PFSK-1 (cell line): ENCODE results near the gene MAGI1.

ENCODE experiments used
- FOXP2 ChIP-seq: optimal IDR thresholded peaks from 2 replicates; pipeline ENCODE3; 2011; ENCODE audit warnings: borderline replicate concordance, control low read depth, inconsistent platforms; ENCODE audit not compliant: insufficient read depth; ENCODE audit errors: extremely low read length, extremely low read depth
- POLR2AphosphoS5 ChIP-seq: IDR thresholded peaks from 2 replicates; pipeline ENCODE4 v1.6.1; 2012; ENCODE audit warnings: low read depth, mild to moderate bottlenecking, control low read depth, low read length, moderate library complexity
- REST ChIP-seq, 2 experiments: IDR thresholded peaks; 2 replicates each; pipeline versions ENCODE4 v1.6.1 to v1.8.0; 2011 to 2012; ENCODE audit warnings: low read depth in 2 of 2, low read length in 2 of 2, control low read depth in 1 of 2, inconsistent platforms in 1 of 2, mild to moderate bottlenecking in 1 of 2, moderate library complexity in 1 of 2; ENCODE audit not compliant: insufficient read depth in 1 of 2
- SIN3A ChIP-seq: IDR thresholded peaks from 2 replicates; pipeline ENCODE4 v1.6.1; 2012; ENCODE audit warnings: mild to moderate bottlenecking, low read length, moderate library complexity, borderline replicate concordance; ENCODE audit not compliant: insufficient read depth
- TAF1 ChIP-seq: IDR thresholded peaks from 2 replicates; pipeline ENCODE4 v1.6.1; 2012; ENCODE audit warnings: low read length, control low read depth, borderline replicate concordance; ENCODE audit not compliant: insufficient read depth

The MAGI1 gene

GRCh38 chr3:65466300-65466988 is 572.3 kb downstream of the MAGI1 start:
- no peak for TF ChIP-seq SIN3A
- TF ChIP-seq TAF1: no peak
- no peak for TF ChIP-seq REST (IDR thresholded peaks at IDR 0.05; ENCODE audit: insufficient read depth in 1 of 2, low read depth in 2 of 2, low read length in 2 of 2)
- TF ChIP-seq FOXP2: no peak
- no peak for TF ChIP-seq POLR2AphosphoS5

- TF ChIP-seq POLR2AphosphoS5 (no peak), SIN3A (no peak), FOXP2 (no peak)
Observed at GRCh38 chr3:65449841-65450428, 588.8 kb downstream of the MAGI1 start.

GRCh38 chr3:65448120-65448519 is 590.6 kb downstream of the MAGI1 start:
- TF ChIP-seq FOXP2 (no peak), TAF1 (no peak), POLR2AphosphoS5 (no peak), REST (IDR thresholded peaks at IDR 0.05; ENCODE audit: insufficient read depth in 1 of 2, low read depth in 2 of 2, low read length in 2 of 2) (no peak), SIN3A (no peak)

- TF ChIP-seq FOXP2 (no peak), TAF1 (no peak), POLR2AphosphoS5 (no peak), SIN3A (no peak)
Observed at GRCh38 chr3:65445573-65446169, 593.0 kb downstream of the MAGI1 start.

GRCh38 chr3:65444447-65444815 is 594.3 kb downstream of the MAGI1 start:
- no peak for TF ChIP-seq POLR2AphosphoS5
- no peak for TF ChIP-seq REST (IDR thresholded peaks at IDR 0.05; ENCODE audit: insufficient read depth in 1 of 2, low read depth in 2 of 2, low read length in 2 of 2)
- TF ChIP-seq FOXP2: no peak
- TF ChIP-seq TAF1: no peak
- TF ChIP-seq SIN3A: no peak
